Measurements from ENCODE around the gene ADAD1.

Gene ADAD1

DNA sequence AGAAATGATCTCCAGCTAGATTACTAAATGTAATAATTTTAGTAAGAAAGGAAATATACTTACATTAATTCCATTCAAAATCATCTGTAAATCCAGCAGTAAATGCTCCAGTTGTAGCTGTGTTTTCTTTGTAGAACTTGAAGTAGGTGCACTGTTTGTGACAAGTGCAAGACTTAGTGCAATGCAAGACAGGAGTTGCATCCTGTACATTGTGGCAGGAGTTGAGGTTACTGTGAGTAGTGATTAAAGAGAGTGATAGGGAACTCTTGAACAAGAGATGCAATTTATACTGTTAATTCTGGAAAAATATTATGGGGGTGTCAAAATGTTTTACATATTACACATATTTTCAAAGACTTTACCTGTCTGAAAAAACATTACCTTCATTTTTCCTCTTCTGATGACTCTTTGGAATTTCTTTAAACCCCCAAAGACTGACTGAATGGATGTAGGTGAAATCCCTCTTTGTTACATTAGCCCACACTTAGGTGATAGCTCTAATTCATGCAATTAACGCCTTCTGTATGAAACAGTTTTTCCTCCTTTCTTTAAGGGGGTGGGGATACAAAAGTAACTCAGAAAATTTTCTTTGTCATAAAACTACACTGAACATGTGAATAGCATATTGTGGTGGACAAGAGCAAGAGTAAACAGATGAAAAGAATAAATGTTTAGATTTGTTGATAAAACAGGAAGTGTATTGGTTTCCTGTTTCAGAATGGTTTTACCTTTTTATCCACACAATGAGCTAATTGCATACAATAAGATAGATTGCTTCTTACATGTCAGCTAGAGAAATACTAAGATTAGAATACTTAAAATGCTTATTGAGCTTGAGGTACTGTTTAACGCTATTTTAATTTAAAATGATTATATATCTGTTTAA, 77.7 kb downstream of the ADAD1 start, which contains the start of gene IL2:
TSS of gene IL2 (minus strand) at position 495 of the 886 bp plus-strand sequence. CDS start at position 210, 285 bp downstream.
- no peak for DNase-seq

DNA sequence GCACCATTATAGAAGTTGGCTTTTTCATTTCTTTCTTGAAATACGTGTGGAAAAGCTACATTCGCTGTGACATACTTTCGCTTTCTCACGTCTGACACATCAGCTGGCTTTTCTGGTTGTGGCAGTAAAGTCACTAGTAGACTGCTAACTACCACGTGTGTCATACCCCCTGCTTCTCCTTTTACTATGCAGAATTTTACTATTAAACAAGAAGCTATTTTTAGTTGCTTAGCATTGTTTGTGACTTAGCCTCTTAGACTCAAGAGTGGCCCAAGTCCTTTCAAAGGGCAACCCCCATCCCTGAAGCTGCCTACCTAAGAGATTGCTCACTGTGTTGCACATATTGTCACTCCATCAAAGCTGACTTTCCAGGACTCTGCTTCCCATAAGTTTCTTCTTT, 79.8 kb downstream of the ADAD1 start:
- no peak for DNase-seq

DNA sequence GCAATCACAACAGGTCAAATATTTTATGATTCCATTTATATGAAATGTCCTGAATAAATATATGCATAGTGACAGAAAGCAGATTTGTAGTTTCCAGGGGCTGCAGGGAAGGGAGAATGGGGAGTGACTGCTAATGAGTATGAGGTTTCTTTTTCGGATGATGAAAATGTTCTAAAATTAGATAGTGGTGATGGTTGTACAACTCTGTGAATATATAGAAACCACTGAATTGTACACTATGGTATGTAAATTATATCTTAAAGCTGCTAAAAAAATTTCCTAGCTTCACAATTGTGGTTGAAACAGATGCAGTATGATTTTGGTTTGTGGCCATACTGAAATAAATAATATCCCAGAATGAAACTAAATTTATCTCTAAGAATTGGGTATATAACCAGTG, 90.6 kb downstream of the ADAD1 start:
- no peak for DNase-seq

DNA sequence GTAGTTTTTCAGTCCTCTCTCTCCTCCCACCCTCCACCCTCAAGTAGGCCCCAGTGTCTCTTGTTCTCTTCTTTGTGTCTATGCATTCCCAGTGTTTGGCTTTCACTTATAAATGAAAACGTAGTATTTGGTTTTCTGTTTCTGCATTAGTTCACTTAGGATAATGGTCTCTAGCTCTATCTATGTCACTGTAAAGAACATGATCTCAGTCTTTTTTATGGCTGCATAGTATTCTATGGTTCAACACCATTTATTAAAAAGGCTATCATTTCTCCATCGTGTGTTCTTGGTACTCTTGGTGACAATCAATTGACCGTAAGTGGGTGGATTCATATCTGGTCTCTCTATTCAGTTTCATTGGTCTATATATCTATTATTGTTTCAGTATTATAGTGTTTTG, 96.4 kb downstream of the ADAD1 start:
- DNase-seq = no peak

DNA sequence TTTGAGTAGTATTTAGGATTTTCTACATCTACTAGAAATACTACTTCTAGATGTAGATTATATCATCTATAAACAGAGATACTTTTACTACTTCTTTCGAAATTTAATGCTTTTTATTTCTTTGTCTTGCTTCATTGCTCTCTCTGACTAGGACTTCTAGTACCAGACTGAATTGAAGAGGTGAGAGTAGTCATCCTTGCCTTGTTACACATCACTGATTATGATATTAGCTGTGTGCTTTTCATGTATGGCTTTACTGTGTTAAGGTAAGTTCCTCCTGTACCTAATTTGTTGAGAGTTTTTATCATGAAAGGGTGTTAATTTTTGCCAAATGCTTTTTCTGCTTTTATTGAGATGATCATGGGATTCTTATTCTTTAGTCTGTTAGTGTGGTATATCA, 97.3 kb downstream of the ADAD1 start:
- no peak for DNase-seq

DNA sequence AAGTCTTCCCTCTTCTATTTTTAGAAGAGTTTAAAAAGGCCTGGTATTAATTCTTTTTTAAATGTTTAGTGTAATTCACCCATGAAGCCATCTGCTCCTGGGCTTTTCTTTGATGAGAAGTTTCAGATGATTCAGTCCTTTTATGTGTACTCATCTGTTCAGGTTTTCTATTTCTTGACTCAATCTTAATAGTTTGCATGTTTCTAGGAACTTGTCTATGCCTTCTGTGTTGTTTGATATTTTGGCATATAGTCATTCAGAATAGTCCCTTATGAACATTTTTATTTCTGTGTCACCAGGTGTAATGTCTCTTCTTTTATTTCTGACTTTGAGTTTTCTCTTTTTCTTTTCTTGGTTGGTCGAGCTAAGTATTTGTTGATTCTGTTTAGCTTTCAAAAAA, 97.9 kb downstream of the ADAD1 start:
- DNase-seq = no peak
